Measurements from ENCODE around the gene HAGH. TPM values are rescaled to one million over a fixed set of nuclear protein-coding genes. Genes with fewer than 3 reads are reported as not detected.
"Not testable (repeated sequence)": the region's sequence is repeated elsewhere in the genome, so short reads cannot be mapped to it uniquely, and the experiment has no call there.

The HAGH gene
- total RNA-seq (219 and 341 TPM in 2 replicates), polyA plus RNA-seq (163 and 169 TPM in 2 replicates)

DNA sequence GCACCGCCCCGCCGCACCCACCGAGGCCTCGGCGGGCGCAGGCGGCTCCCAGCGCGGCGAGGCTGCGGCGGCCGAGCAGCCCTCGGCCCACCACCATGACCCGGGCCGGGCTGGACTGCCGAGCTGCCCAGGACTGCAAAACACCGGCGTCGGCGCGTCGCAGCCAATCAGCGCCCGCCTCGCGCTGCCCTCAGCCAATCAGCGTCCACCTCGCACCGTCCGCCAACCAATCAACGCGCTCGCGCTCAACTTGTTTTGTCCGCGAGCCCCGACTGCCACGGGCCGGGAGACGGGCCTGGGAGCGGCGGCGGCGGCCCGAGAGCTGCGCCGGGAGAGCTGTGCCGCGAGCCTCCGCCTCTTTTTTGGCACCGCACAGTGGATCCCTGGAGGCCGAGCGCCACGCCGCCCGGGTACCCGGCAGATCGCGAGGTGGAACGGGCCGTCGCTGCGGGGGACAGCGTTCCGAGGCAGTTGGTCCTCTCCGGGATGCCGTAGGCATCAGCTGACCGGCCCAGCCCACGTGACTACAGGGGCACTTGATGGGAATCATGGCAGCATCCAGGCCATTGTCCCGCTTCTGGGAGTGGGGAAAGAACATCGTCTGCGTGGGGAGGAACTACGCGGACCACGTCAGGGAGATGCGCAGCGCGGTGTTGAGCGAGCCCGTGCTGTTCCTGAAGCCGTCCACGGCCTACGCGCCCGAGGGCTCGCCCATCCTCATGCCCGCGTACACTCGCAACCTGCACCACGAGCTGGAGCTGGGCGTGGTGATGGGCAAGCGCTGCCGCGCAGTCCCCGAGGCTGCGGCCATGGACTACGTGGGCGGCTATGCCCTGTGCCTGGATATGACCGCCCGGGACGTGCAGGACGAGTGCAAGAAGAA is at the start of gene HAGH, which contains the start of gene FAHD1:
HAGH (minus strand) TSS at position 135 of the 883 bp plus-strand sequence; CDS start at position 97, 38 bp downstream.
FAHD1 (plus strand) TSS at position 516 of the 883 bp plus-strand sequence; CDS start at position 549, 33 bp downstream.
- Histone ChIP-seq H3K36me3 (peaks cover 3% of the 10 kb centered on the region), H3K4me1 (ENCODE audit: low read depth) (peaks cover 17% of the 10 kb centered on the region), H3K9me3 (ENCODE audit: low read depth) (no peaks in the 10 kb centered on the region), H3K4me3 (peak within 1 kb of the TSS; percentile 83), H3K27me3 (no peaks in the 10 kb centered on the region), H3K27ac (peak within 1 kb of the TSS; percentile 92)
- no peak for TF ChIP-seq CTCF (IDR thresholded peaks at IDR 0.05; ENCODE audit: low read depth, low read length)
- DNase-seq (ENCODE audit: low read depth in 1 of 2, low spot score in 1 of 2) = peak; percentile 93 to 97

DNA sequence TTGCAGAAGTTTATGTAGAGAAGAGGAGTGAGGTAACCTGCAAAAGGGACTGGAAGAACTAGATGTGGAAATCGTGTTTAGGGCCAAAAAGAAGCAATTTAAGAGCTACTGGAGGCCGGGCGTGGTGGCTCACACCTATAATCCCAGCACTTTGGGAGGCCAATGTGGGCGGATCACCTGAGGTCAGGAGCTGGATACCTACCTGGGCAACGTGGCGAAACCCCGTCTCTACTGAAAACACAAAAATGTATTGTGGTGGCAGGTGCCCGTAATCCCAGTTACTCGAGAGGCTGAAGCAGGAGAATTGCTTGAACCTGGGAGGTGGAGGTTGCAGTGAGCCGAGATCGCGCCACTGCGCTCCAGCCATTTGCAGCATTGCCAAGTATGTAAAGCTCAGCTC is 49.4 kb upstream of the HAGH start:
- H3K27me3 ChIP-seq = peaks cover 59% of the 10 kb centered on the region
- DNase-seq (ENCODE audit: low read depth in 1 of 2, low spot score in 1 of 2); H3K9me3 ChIP-seq (ENCODE audit: low read depth); H3K36me3 ChIP-seq; H3K27ac ChIP-seq; H3K4me3 ChIP-seq; H3K4me1 ChIP-seq (ENCODE audit: low read depth): not testable (repeated sequence)

DNA sequence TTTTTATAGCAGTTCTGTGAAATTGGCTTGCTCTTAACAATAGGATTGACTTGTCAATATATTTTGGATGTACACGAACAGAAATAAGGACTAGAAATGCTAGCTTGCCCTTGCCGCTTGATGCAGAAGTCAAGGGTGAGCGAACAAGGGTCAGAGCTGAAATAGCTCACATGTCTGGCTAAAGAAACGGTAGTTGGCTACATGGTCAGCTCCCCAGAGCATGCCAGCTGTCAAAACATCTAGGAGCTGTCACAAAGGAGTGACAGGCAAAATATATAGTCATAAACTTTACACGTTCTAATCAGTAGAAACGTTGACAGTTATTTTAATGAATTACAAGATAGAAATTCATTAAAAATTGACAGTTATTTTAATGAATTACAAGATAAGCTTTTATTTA is 48.2 kb upstream of the HAGH start:
- no peak for TF ChIP-seq CTCF (IDR thresholded peaks at IDR 0.05; ENCODE audit: low read depth, low read length)
- H3K27me3 ChIP-seq = peaks cover 63% of the 10 kb centered on the region
- no peaks in the 10 kb centered on the region for H3K9me3 ChIP-seq (ENCODE audit: low read depth)
- H3K4me1 ChIP-seq (ENCODE audit: low read depth) = no peaks in the 10 kb centered on the region
- DNase-seq (ENCODE audit: low read depth in 1 of 2, low spot score in 1 of 2) = no peak
- no peaks in the 10 kb centered on the region for H3K36me3 ChIP-seq
- no peak overlapping the region for H3K27ac ChIP-seq
- H3K4me3 ChIP-seq = no peak overlapping the region

DNA sequence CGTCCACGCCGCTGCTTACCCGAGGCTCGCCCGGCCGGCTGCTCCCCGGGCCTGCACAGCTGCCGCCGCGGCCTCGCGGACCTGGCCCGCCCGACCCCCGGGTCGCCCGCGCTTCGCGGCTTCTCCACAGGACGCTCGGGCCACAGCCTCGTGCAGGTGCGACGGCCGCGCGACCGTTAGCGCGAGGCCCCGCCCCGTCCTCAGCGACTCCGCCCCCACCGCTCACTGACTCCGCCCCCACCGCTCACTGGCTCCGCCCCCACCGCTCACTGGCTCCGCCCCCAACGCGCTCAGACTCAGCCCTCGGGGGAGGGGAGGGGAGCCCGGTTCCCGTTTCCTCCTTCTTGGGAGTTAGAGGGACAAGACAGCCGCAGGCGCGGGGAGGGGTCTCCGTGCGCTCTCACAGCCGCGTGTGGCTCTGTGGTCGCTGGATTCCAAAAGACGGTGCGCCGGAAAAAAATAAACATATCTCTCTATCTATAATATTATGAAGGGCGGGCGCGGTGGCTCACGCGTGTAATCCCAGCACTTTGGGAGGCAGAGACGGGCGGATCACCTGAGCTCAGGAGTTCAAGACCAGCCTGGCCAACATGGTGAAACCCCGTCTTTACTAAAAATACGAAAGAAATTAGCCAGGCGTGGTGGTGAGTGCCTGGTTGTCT is 45.5 kb upstream of the HAGH start, which contains the start of gene MEIOB:
MEIOB (minus strand) TSS at position 191 of the 662 bp plus-strand sequence. CDS start 3,989 bp downstream, outside the sequence.
- Histone ChIP-seq H3K4me3 (peak within 1 kb of the TSS; percentile 1), H3K27ac (no peak within 1 kb of the TSS)
- no peak for TF ChIP-seq CTCF (IDR thresholded peaks at IDR 0.05; ENCODE audit: low read depth, low read length)

GRCh38 chr16:1870365-1871082 is 43.9 kb upstream of the HAGH start:
- Histone ChIP-seq H3K4me1 (ENCODE audit: low read depth) (no peaks in the 10 kb centered on the region), H3K27me3 (peaks cover 52% of the 10 kb centered on the region), H3K36me3 (no peaks in the 10 kb centered on the region), H3K4me3 (no peak overlapping the region), H3K27ac (no peak overlapping the region), H3K9me3 (ENCODE audit: low read depth) (no peaks in the 10 kb centered on the region)
- TF ChIP-seq CTCF (IDR thresholded peaks at IDR 0.05; ENCODE audit: low read depth, low read length) = no peak
- peak in 1 of 2 donors; percentile 23 for DNase-seq (ENCODE audit: low read depth in 1 of 2, low spot score in 1 of 2)

More for the DNA sequence above, 45.5 kb upstream of the HAGH start, which contains the start of gene MEIOB:
- peaks cover 47% of the 10 kb centered on the region for H3K27me3 ChIP-seq
- DNase-seq (ENCODE audit: low read depth in 1 of 2, low spot score in 1 of 2) = peak; percentile 24 to 59
- H3K4me1 ChIP-seq (ENCODE audit: low read depth) = no peaks in the 10 kb centered on the region
- H3K9me3 ChIP-seq (ENCODE audit: low read depth) = no peaks in the 10 kb centered on the region
- H3K36me3 ChIP-seq = no peaks in the 10 kb centered on the region
